HEK293 (cell line): ENCODE measurements around the gene TAS2R38.
A peak's percentile ranks its signal among the peaks of the same experiment; 100 is the strongest.

ENCODE experiments used
- CTCF ChIA-PET: fragments of 350-600 bp; formaldehyde crosslinking; extraction: SDS; loops from one replicate; lab custom pipeline; 2021; ENCODE audit warnings: antibody characterized with exemption; lab: Yijun Ruan, JAX
- POLR2A ChIA-PET: fragments of 300-600 bp; formaldehyde crosslinking; extraction: SDS; loops from one replicate; lab custom pipeline; 2020; ENCODE audit warnings: antibody characterized with exemption, inconsistent platforms; lab: Yijun Ruan, JAX
- H3K27ac ChIP-seq: fragments of 200-500 bp; sonication (Bioruptor generic); 2 replicates; pipeline ENCODE4 v1.5.1; 2014; ENCODE audit warnings: low read depth, low read length, control low read depth, inconsistent platforms; ENCODE audit errors: extremely low read depth
- H3K36me3 ChIP-seq, 2 experiments: fragments of 200-500 bp in 1 of 2; sonication (Bioruptor generic) in 1 of 2; 1 replicate in 1 of 2; 2 replicates in 1 of 2; pipeline ENCODE4 v1.5.1; 2014 to 2017; ENCODE audit warnings: inconsistent platforms in 2 of 2, low read length in 2 of 2; ENCODE audit not compliant: control insufficient read depth in 2 of 2, insufficient read depth in 1 of 2
- H3K4me1 ChIP-seq: fragments of 200-500 bp; sonication (Bioruptor generic); 2 replicates; pipeline ENCODE4 v1.5.1; 2014; ENCODE audit warnings: mild to moderate bottlenecking, low read length, inconsistent platforms; ENCODE audit not compliant: control insufficient read depth, insufficient read depth
- H3K4me3 ChIP-seq: 2 replicates; pipeline ENCODE4 v1.5.1; 2011; ENCODE audit warnings: low read depth, mild to moderate bottlenecking, control low read depth, low read length, moderate library complexity
- H3K9me3 ChIP-seq: fragments of 200-500 bp; sonication (Bioruptor generic); 2 replicates; pipeline ENCODE4 v1.5.1; 2014; ENCODE audit warnings: low read depth, low read length, inconsistent platforms; ENCODE audit not compliant: control insufficient read depth, insufficient read depth
- EGR2 ChIP-seq: fragments of 450-650 bp; formaldehyde crosslinking; IDR thresholded peaks from 2 replicates; pipeline ENCODE4 v1.5.1; 2016; ENCODE audit warnings: low read depth, missing biosample characterization, missing genetic modification characterization
- HIC1 ChIP-seq: fragments of 450-650 bp; formaldehyde crosslinking; IDR thresholded peaks from 2 replicates; pipeline ENCODE4 v1.5.1; 2016; ENCODE audit warnings: missing biosample characterization, missing genetic modification characterization
- HOXC10 ChIP-seq: sonication (generic); formaldehyde crosslinking; IDR thresholded peaks from 2 replicates; pipeline ENCODE4 v1.8.1; 2023; ENCODE audit warnings: mild to moderate bottlenecking, missing genetic modification reagents
- KLF10 ChIP-seq: fragments of 450-650 bp; IDR thresholded peaks from 2 replicates; pipeline ENCODE4 v1.5.1; 2018; ENCODE audit warnings: missing biosample characterization, mild to moderate bottlenecking, missing genetic modification characterization
- OSR2 ChIP-seq: fragments of 450-650 bp; formaldehyde crosslinking; IDR thresholded peaks from 2 replicates; pipeline ENCODE4 v1.5.1; 2016; ENCODE audit warnings: missing biosample characterization, missing genetic modification characterization
- PRDM2 ChIP-seq: fragments of 450-650 bp; formaldehyde crosslinking; IDR thresholded peaks from 2 replicates; pipeline ENCODE4 v1.5.1; 2016; ENCODE audit warnings: missing biosample characterization, missing genetic modification characterization, borderline replicate concordance
- RBAK ChIP-seq: fragments of 450-650 bp; formaldehyde crosslinking; IDR thresholded peaks from 2 replicates; pipeline ENCODE4 v1.5.1; 2016; ENCODE audit warnings: missing biosample characterization, missing genetic modification characterization
- SCRT2 ChIP-seq: fragments of 450-650 bp; formaldehyde crosslinking; IDR thresholded peaks from 2 replicates; pipeline ENCODE4 v1.5.1; 2016; ENCODE audit warnings: missing biosample characterization, missing genetic modification characterization
- TCF7L2 ChIP-seq: IDR thresholded peaks from 2 replicates; pipeline ENCODE4 v1.6.1; 2011; ENCODE audit warnings: low read depth, mild to moderate bottlenecking, inconsistent platforms, low read length, moderate library complexity, borderline replicate concordance
- YY1 ChIP-seq: fragments of 450-650 bp; formaldehyde crosslinking; IDR thresholded peaks from 2 replicates; pipeline ENCODE4 v1.5.1; 2018; ENCODE audit warnings: missing biosample characterization, missing genetic modification characterization
- ZBTB20 ChIP-seq: fragments of 450-650 bp; formaldehyde crosslinking; IDR thresholded peaks from 2 replicates; pipeline ENCODE4 v1.5.1; 2016; ENCODE audit warnings: missing biosample characterization, missing genetic modification characterization
- ZBTB21 ChIP-seq: fragments of 450-650 bp; formaldehyde crosslinking; IDR thresholded peaks from 2 replicates; pipeline ENCODE4 v1.5.1; 2017; ENCODE audit warnings: missing biosample characterization, missing genetic modification characterization
- ZBTB26 ChIP-seq: fragments of 450-650 bp; formaldehyde crosslinking; optimal IDR thresholded peaks from 2 replicates; pipeline ENCODE3; 2016; ENCODE audit warnings: missing biosample characterization, mild to moderate bottlenecking, missing genetic modification characterization
- ZBTB7A ChIP-seq: fragments of 450-650 bp; formaldehyde crosslinking; IDR thresholded peaks from 2 replicates; pipeline ENCODE4 v1.5.1; 2016; ENCODE audit warnings: low read depth, missing biosample characterization, missing genetic modification characterization
- ZFP41 ChIP-seq: fragments of 450-650 bp; formaldehyde crosslinking; IDR thresholded peaks from 2 replicates; pipeline ENCODE4 v1.5.1; 2016; ENCODE audit warnings: missing biosample characterization, missing genetic modification characterization, borderline replicate concordance
- ZIC2 ChIP-seq: fragments of 450-650 bp; formaldehyde crosslinking; IDR thresholded peaks from 2 replicates; pipeline ENCODE4 v1.5.1; 2016; ENCODE audit warnings: missing biosample characterization, missing genetic modification characterization
- ZNF10 ChIP-seq: fragments of 450-650 bp; formaldehyde crosslinking; IDR thresholded peaks from 2 replicates; pipeline ENCODE4 v1.5.1; 2017; ENCODE audit warnings: missing biosample characterization, missing genetic modification characterization
- ZNF157 ChIP-seq: fragments of 450-650 bp; formaldehyde crosslinking; IDR thresholded peaks from 2 replicates; pipeline ENCODE4 v1.5.1; 2016; ENCODE audit warnings: missing biosample characterization, missing genetic modification characterization
- ZNF24 ChIP-seq: fragments of 450-650 bp; formaldehyde crosslinking; IDR thresholded peaks from 2 replicates; pipeline ENCODE4 v1.5.1; 2016; ENCODE audit warnings: missing biosample characterization, missing genetic modification characterization
- ZNF302 ChIP-seq: fragments of 450-650 bp; formaldehyde crosslinking; IDR thresholded peaks from 2 replicates; pipeline ENCODE4 v1.5.1; 2016; ENCODE audit warnings: missing biosample characterization, missing genetic modification characterization, low read depth
- ZNF324 ChIP-seq: fragments of 450-650 bp; formaldehyde crosslinking; IDR thresholded peaks from 2 replicates; pipeline ENCODE4 v1.5.1; 2016; ENCODE audit warnings: missing biosample characterization, missing genetic modification characterization
- ZNF335 ChIP-seq: fragments of 450-650 bp; formaldehyde crosslinking; conservative IDR thresholded peaks from 2 replicates; pipeline ENCODE4 v1.5.1; 2016; ENCODE audit warnings: missing biosample characterization, missing genetic modification characterization
- ZNF37A ChIP-seq: fragments of 450-650 bp; IDR thresholded peaks from 2 replicates; pipeline ENCODE4 v1.5.1; 2018; ENCODE audit warnings: missing biosample characterization, missing genetic modification characterization
- ZNF426 ChIP-seq: fragments of 450-650 bp; formaldehyde crosslinking; IDR thresholded peaks from 2 replicates; pipeline ENCODE4 v1.5.1; 2017; ENCODE audit warnings: missing biosample characterization, missing genetic modification characterization, mild to moderate bottlenecking, inconsistent platforms, moderate library complexity
- ZNF501 ChIP-seq: fragments of 450-650 bp; formaldehyde crosslinking; IDR thresholded peaks from 2 replicates; pipeline ENCODE4 v1.5.1; 2016; ENCODE audit warnings: missing biosample characterization, missing genetic modification characterization
- ZNF560 ChIP-seq: fragments of 450-650 bp; formaldehyde crosslinking; IDR thresholded peaks from 2 replicates; pipeline ENCODE4 v1.5.1; 2017; ENCODE audit warnings: missing biosample characterization, missing genetic modification characterization, borderline replicate concordance
- ZNF600 ChIP-seq: fragments of 450-650 bp; formaldehyde crosslinking; IDR thresholded peaks from 2 replicates; pipeline ENCODE4 v1.5.1; 2016; ENCODE audit warnings: missing biosample characterization, missing genetic modification characterization
- ZNF610 ChIP-seq: fragments of 450-650 bp; formaldehyde crosslinking; IDR thresholded peaks from 2 replicates; pipeline ENCODE4 v1.5.1; 2016; ENCODE audit warnings: missing biosample characterization, missing genetic modification characterization, borderline replicate concordance
- ZNF624 ChIP-seq: fragments of 450-650 bp; formaldehyde crosslinking; IDR thresholded peaks from 2 replicates; pipeline ENCODE4 v1.5.1; 2017; ENCODE audit warnings: missing biosample characterization, missing genetic modification characterization
- ZNF677 ChIP-seq: fragments of 450-650 bp; IDR thresholded peaks from 2 replicates; pipeline ENCODE4 v1.5.0; 2018; ENCODE audit warnings: missing biosample characterization, mild to moderate bottlenecking, missing genetic modification characterization, moderate library complexity
- ZNF704 ChIP-seq: fragments of 450-650 bp; formaldehyde crosslinking; IDR thresholded peaks from 2 replicates; pipeline ENCODE4 v1.5.1; 2016; ENCODE audit warnings: missing biosample characterization, missing genetic modification characterization
- ZNF707 ChIP-seq: fragments of 450-650 bp; formaldehyde crosslinking; IDR thresholded peaks from 2 replicates; pipeline ENCODE4 v1.5.1; 2016; ENCODE audit warnings: missing biosample characterization, missing genetic modification characterization

TAS2R38 gene

GRCh38 chr7:141999058-141999623, 25.6 kb upstream of the TAS2R38 start (continued):
- TF ChIP-seq ZNF610 (tag by site-specific recombination) (no peak), ZNF677 (no peak), KLF10 (no peak), RBAK (tag by site-specific recombination) (no peak), OSR2 (peak; percentile 60; the same call in 1 of the 2 replicates), ZNF704 (tag by site-specific recombination) (no peak), ZNF624 (no peak), ZBTB21 (tag by site-specific recombination) (no peak; the same call in 1 of the 2 replicates), TCF7L2 (peak; percentile 44; the same call in 1 of the 2 replicates), ZNF324 (tag by site-specific recombination) (no peak), ZNF600 (tag by site-specific recombination) (no peak), ZFP41 (tag by site-specific recombination) (no peak), ZNF37A (tag by site-specific recombination) (no peak), ZNF707 (tag by site-specific recombination) (no peak), ZNF560 (tag by site-specific recombination) (no peak), ZNF24 (no peak), EGR2 (no peak), ZNF302 (no peak), ZBTB20 (tag by site-specific recombination) (peak; percentile 20; the same call in 1 of the 2 replicates), HOXC10 (no peak), ZNF335 (tag by site-specific recombination) (no peak), ZNF426 (tag by site-specific recombination) (no peak), ZBTB7A (no peak), ZBTB26 (tag by site-specific recombination) (no peak), YY1 (tag by site-specific recombination) (no peak)

- CTCF ChIA-PET: interaction anchor here (0.7 to 2.5 kb wide), 3 partner anchors 15 to 38 kb away, joined by 3 to 11 read pairs (median 4); no protein-coding TSS in a partner anchor
- TF ChIP-seq SCRT2 (tag by site-specific recombination): no peak
- no peak for TF ChIP-seq PRDM2 (tag by site-specific recombination)
- TF ChIP-seq HIC1 (tag by site-specific recombination): no peak
- TF ChIP-seq ZNF501 (tag by site-specific recombination): no peak
- no peak for TF ChIP-seq ZNF157 (tag by site-specific recombination)
- TF ChIP-seq ZIC2 (tag by site-specific recombination): no peak
- TF ChIP-seq ZNF10 (tag by site-specific recombination): no peak
Measured at GRCh38 chr7:141993354-141993753, 19.8 kb upstream of the TAS2R38 start.

More at GRCh38 chr7:141993354-141993753, 19.8 kb upstream of the TAS2R38 start:
- Histone ChIP-seq H3K4me3 (no peak overlapping the region), H3K36me3 (no peaks in the 10 kb centered on the region), H3K9me3 (no peaks in the 10 kb centered on the region), H3K4me1 (no peaks in the 10 kb centered on the region), H3K27ac (no peak overlapping the region)
- POLR2A ChIA-PET: no interaction called here
